NCI-H524 treated with DMSO at 0.1 percent for 48 hours (cell line): ENCODE data around the gene TGM2.

ENCODE experiments used
- DNase-seq: peaks from one replicate; lab custom pipeline; 2025; lab: John Stamatoyannopoulos, UW

Gene TGM2

GRCh38 chr20:38165089-38165965, at the start of gene TGM2:
TSS of gene TGM2 (minus strand) at chr20:38165270. CDS start at chr20:38165198, 72 bp downstream.
- DNase-seq: no peak

GRCh38 chr20:38214256-38215193, 49.5 kb upstream of the TGM2 start:
- no peak for DNase-seq

- DNase-seq: no peak
Measured at GRCh38 chr20:38213607-38213940, 48.5 kb upstream of the TGM2 start.

GRCh38 chr20:38212806-38213606, 47.9 kb upstream of the TGM2 start:
- no peak for DNase-seq

- DNase-seq: no peak
Measured at GRCh38 chr20:38211200-38212097, 46.4 kb upstream of the TGM2 start.

- DNase-seq: no peak
Measured at GRCh38 chr20:38210741-38211140, 45.7 kb upstream of the TGM2 start.

GRCh38 chr20:38209736-38210405, 44.8 kb upstream of the TGM2 start:
- no peak for DNase-seq

GRCh38 chr20:38209054-38209675, 44.1 kb upstream of the TGM2 start:
- DNase-seq: no peak

- DNase-seq: no peak
Measured at GRCh38 chr20:38208523-38208922, 43.5 kb upstream of the TGM2 start.

GRCh38 chr20:38208088-38208487, 43.0 kb upstream of the TGM2 start:
- DNase-seq: no peak

- DNase-seq: no peak
Measured at GRCh38 chr20:38207621-38208020, 42.6 kb upstream of the TGM2 start.

GRCh38 chr20:38205001-38205400, 39.9 kb upstream of the TGM2 start:
- DNase-seq: no peak

GRCh38 chr20:38203981-38204357, 38.9 kb upstream of the TGM2 start:
- DNase-seq: no peak

- no peak for DNase-seq
Measured at GRCh38 chr20:38203337-38203980, 38.4 kb upstream of the TGM2 start.

GRCh38 chr20:38202982-38203293, 37.9 kb upstream of the TGM2 start:
- DNase-seq: no peak

GRCh38 chr20:38202153-38202981, 37.3 kb upstream of the TGM2 start:
- no peak for DNase-seq

GRCh38 chr20:38201356-38201755, 36.3 kb upstream of the TGM2 start:
- DNase-seq: no peak

- no peak for DNase-seq
Measured at GRCh38 chr20:38200646-38201045, 35.6 kb upstream of the TGM2 start.
